Thyroid gland (tissue), 4 donors: Measurements from ENCODE around the gene MAST4. TPM values are rescaled to one million over a fixed set of nuclear protein-coding genes. Genes with fewer than 3 reads are reported as not detected.

Experiments used
- DNase-seq, 2 donors: peaks; one replicate each; pipeline ENCODE4 v3.0.0-alpha.2; 2019
- H3K27ac ChIP-seq, 3 donors: fragments of 200-600 bp; sonication (generic); 1 replicate in 2 of 3; 2 replicates in 1 of 3; pipeline ENCODE4 v1.5.1; 2016 to 2019; ENCODE audit warnings: mild to moderate bottlenecking in 1 of 3, moderate library complexity in 1 of 3
- H3K27me3 ChIP-seq: fragments of 200-600 bp; sonication (generic); one replicate; pipeline ENCODE4 v1.5.1; 2019
- H3K36me3 ChIP-seq, 2 donors: fragments of 200-600 bp; sonication (generic); one replicate each; pipeline ENCODE4 v1.5.1; 2016 to 2019
- H3K4me1 ChIP-seq, 2 donors: fragments of 200-600 bp; sonication (generic); one replicate each; pipeline ENCODE4 v1.5.1; 2017 to 2019
- H3K4me3 ChIP-seq, 3 donors: fragments of 200-600 bp; sonication (generic); replicated peaks in 1 of 3; 1 replicate in 2 of 3; 2 replicates in 1 of 3; pipeline ENCODE4 v1.5.1; 2016; ENCODE audit warnings: mild to moderate bottlenecking in 1 of 3
- H3K9me3 ChIP-seq: fragments of 200-600 bp; sonication (generic); one replicate; pipeline ENCODE4 v1.5.1; 2017
- POLR2A ChIP-seq, 2 donors: fragments of 450-650 bp; IDR thresholded peaks; one replicate each; pipeline ENCODE4 v1.6.1; 2017; ENCODE audit warnings: antibody characterized with exemption in 2 of 2, mild to moderate bottlenecking in 2 of 2, moderate library complexity in 1 of 2
- WGBS, 2 donors: methylation state at CpG; one replicate each; pipeline ENCODE4 v1.1.5; 2017; 5-methylcytosine and 5-hydroxymethylcytosine counted together
- intact Hi-C: fragments of 100-400 bp; cut with DNase I; formaldehyde crosslinking; loops from one replicate; pipeline ENCODE4 v1.15.1; 2023
- total RNA-seq, 4 donors: library from RNA; depleted of rRNA; stranded (reverse); fragments of >200 nt; gene quantifications; one replicate each; pipeline ENCODE4 v1.2.3, GENCODE V29; 2016
- TF ChIP-seq, protein P1 (sequence below), 6 experiments: fragments of 200-600 bp in 3 of 6; fragments of 450-650 bp in 3 of 6; sonication (generic) in 3 of 6; IDR thresholded peaks; one replicate each; pipeline ENCODE4 v1.5.1; 2016 to 2019; ENCODE audit warnings: antibody characterized with exemption in 6 of 6, mild to moderate bottlenecking in 2 of 6, inconsistent platforms in 1 of 6, moderate library complexity in 1 of 6

The MAST4 gene
- total RNA-seq, 4 donors from 2014 or later = 20.2 to 38.3 (median 24.4) TPM

DNA sequence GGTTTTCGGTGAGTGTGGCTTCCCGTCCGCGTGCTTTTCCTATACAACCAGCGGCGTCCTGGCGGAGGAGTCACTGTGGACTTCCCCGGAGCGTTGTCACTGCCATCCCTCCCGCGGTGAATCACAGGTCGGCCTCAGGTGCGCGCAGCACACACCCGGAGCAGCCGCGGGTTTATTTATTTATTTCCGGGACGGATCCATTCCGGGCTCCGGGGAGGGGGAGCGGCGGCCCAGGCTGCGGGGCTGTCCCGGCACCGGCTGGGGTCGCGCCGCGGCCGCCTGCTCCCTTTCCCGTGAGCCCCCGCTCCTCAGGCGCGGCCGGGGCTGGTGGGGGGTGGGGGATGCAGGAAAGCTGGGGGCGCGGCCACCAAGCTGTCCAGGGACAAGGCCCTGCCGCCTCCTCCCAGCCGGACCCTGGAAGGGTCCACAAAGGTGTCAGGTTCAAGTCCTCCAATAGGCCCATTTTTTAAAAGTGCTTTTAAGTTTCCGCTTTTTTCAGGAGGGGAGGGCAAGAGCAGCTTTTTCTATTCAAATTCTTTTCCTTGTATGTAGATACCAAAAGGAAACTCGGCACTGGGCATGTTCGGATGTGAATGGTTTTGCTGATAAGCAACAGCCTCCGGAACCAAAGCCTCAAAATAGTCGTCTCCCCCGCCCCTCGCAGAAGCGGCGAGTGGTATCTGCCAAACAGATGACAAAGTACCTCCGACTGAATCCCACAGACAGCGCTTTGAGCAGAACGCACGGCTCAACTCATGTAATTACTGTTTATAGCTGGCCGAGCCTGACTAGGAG is 407.9 kb downstream of the MAST4 start:
- Histone ChIP-seq H3K27ac (peak overlapping the region; percentile 69 to 87 (median 84)), H3K9me3 (no peaks in the 10 kb centered on the region), H3K4me3 (peak overlapping the region; percentile 16 to 29 (median 29)), H3K36me3 (no peaks in the 10 kb centered on the region), H3K27me3 (no peaks in the 10 kb centered on the region), H3K4me1 (peaks cover 28 to 47% of the 10 kb centered on the region in 2 donors)
- WGBS, 2 donors = 1% methylated on average over 30 to 34 of the region's 54 CpGs
- DNase-seq = peak; percentile 85 to 88
- intact Hi-C loops = loop anchor here (10.0 kb wide), 1 partner anchor 91 kb away; no protein-coding TSS in a partner anchor
- TF ChIP-seq, protein P1, sequence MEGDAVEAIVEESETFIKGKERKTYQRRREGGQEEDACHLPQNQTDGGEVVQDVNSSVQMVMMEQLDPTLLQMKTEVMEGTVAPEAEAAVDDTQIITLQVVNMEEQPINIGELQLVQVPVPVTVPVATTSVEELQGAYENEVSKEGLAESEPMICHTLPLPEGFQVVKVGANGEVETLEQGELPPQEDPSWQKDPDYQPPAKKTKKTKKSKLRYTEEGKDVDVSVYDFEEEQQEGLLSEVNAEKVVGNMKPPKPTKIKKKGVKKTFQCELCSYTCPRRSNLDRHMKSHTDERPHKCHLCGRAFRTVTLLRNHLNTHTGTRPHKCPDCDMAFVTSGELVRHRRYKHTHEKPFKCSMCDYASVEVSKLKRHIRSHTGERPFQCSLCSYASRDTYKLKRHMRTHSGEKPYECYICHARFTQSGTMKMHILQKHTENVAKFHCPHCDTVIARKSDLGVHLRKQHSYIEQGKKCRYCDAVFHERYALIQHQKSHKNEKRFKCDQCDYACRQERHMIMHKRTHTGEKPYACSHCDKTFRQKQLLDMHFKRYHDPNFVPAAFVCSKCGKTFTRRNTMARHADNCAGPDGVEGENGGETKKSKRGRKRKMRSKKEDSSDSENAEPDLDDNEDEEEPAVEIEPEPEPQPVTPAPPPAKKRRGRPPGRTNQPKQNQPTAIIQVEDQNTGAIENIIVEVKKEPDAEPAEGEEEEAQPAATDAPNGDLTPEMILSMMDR (IDR thresholded peaks at IDR 0.05) = no peak
- peak in 1 of 2 donors; percentile 81 for TF ChIP-seq POLR2A (IDR thresholded peaks at IDR 0.05)

DNA sequence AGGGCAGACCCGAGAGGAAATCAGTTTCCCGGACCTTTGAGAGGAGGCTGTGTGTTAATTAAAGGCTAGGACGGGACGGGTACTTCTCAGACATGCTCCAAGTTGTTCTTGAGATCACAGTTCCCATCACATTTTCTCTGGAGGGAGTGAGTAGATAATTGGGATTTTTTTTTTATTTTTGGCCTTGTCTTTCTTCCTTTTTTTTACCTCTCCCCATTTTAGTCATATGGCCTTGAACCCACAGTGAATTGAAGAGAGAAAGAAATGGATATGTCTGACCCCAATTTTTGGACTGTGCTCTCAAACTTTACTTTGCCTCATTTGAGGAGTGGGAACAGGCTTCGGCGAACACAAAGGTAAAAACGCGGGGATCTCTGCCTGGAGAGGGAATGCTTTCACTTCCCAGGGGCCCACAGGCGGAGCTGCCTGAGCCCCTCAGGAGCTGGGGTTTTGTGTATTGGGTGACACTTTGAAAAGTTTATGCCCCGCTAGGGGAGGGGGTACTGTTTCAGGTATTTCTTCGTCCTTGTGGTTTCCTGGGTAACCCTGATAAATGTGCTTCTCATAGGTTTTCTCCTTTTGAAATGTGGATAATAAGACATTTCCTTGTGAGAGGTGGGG is 408.6 kb downstream of the MAST4 start:
- WGBS, 2 donors = 10 to 11% methylated on average over 11 of the region's 11 CpGs
- H3K36me3 ChIP-seq = no peaks in the 10 kb centered on the region
- peak overlapping the region; percentile 69 to 87 (median 84) for H3K27ac ChIP-seq
- intact Hi-C loops = loop anchor here (10.0 kb wide), 1 partner anchor 90 kb away; no protein-coding TSS in a partner anchor
- H3K27me3 ChIP-seq = no peaks in the 10 kb centered on the region
- H3K4me3 ChIP-seq = peak overlapping the region; percentile 16 to 29 (median 29)
- TF ChIP-seq, protein P1 (IDR thresholded peaks at IDR 0.05) = no peak
- TF ChIP-seq POLR2A (IDR thresholded peaks at IDR 0.05) = no peak
- peak in 1 of 2 donors; percentile 11 for DNase-seq
- peaks cover 28 to 47% of the 10 kb centered on the region in 2 donors for H3K4me1 ChIP-seq
- no peaks in the 10 kb centered on the region for H3K9me3 ChIP-seq

DNA sequence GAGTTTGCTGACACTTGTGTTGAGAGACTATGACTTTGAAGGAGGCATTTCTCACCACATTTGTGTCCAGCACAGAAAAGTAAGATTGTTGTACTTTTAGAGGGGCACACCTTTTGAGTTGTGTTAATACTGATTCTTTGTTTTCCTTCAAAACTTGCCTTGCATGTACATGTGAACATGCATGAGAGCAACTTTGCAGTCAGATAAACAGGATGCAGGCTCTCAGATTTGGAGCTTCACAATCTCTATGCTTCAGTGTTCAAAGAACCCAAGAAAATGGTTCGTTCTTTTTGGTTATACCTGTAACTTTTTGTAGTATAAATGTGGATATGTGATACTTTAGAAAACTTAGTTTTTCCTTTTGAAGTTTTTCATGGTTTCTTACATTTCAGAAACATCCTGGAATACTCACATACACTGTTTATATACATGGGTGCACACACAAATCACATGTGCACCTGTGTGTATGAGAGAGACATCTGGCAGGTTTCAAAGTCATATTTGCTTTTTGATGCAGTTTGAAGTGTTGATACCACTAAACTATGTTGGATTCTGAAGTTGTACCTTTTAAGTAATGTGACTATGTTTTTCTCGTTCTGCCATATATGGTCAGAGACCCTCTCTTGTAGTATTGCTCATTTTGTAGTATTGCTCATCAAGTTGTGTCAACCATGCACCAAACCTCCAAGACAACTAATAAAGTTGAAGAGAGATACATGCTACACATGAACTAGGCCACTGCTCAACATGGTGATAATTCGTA is 409.7 kb downstream of the MAST4 start:
- DNase-seq = no peak
- TF ChIP-seq, protein P1 (IDR thresholded peaks at IDR 0.05) = no peak
- no peak for TF ChIP-seq POLR2A (IDR thresholded peaks at IDR 0.05)
- Histone ChIP-seq H3K27ac (peak overlapping the region in 1 of 3 donors; percentile 84), H3K4me3 (peak overlapping the region in 1 of 3 donors; percentile 29), H3K4me1 (peaks cover 30 to 53% of the 10 kb centered on the region in 2 donors), H3K9me3 (no peaks in the 10 kb centered on the region), H3K36me3 (no peaks in the 10 kb centered on the region), H3K27me3 (no peaks in the 10 kb centered on the region)
- 83 to 84% methylated on average over 3 of the region's 3 CpGs for WGBS, 2 donors
- intact Hi-C loops = loop anchor here (10.0 kb wide), 1 partner anchor 89 kb away; no protein-coding TSS in a partner anchor

DNA sequence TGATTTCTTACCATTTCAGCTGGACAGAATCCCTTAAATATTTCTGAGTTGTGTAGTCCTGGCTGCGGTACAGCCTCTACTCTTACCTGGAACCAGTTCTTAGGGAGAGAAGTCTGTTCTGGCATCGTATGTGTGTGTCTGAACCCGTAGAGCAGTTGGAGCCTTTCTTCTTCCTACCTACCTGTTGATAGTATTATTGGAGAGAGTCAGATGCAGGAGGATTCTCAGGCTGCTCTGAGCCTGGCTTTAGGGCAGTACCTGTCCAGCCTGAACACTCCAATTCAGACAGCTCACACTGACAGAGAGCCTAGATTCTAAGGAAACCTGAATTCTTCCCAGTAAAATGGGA is 410.3 kb downstream of the MAST4 start:
- TF ChIP-seq, protein P1 (IDR thresholded peaks at IDR 0.05) = no peak
- no peak for TF ChIP-seq POLR2A (IDR thresholded peaks at IDR 0.05)
- intact Hi-C loops = loop anchor here (10.0 kb wide), 1 partner anchor 88 kb away; no protein-coding TSS in a partner anchor
- no peaks in the 10 kb centered on the region for H3K27me3 ChIP-seq
- H3K36me3 ChIP-seq = no peaks in the 10 kb centered on the region
- no peak overlapping the region for H3K4me3 ChIP-seq
- no peak for DNase-seq
- WGBS, 2 donors = 81 to 89% methylated on average over 3 of the region's 3 CpGs
- peaks cover 35 to 58% of the 10 kb centered on the region in 2 donors for H3K4me1 ChIP-seq
- H3K27ac ChIP-seq = no peak overlapping the region
- H3K9me3 ChIP-seq = no peaks in the 10 kb centered on the region
